NCI-H510A treated with DMSO at 0.1 percent for 48 hours (cell line): ENCODE data around the gene P4HB.

ENCODE experiments used
- DNase-seq: peaks from one replicate; lab custom pipeline; 2025; lab: John Stamatoyannopoulos, UW

The P4HB gene

DNA sequence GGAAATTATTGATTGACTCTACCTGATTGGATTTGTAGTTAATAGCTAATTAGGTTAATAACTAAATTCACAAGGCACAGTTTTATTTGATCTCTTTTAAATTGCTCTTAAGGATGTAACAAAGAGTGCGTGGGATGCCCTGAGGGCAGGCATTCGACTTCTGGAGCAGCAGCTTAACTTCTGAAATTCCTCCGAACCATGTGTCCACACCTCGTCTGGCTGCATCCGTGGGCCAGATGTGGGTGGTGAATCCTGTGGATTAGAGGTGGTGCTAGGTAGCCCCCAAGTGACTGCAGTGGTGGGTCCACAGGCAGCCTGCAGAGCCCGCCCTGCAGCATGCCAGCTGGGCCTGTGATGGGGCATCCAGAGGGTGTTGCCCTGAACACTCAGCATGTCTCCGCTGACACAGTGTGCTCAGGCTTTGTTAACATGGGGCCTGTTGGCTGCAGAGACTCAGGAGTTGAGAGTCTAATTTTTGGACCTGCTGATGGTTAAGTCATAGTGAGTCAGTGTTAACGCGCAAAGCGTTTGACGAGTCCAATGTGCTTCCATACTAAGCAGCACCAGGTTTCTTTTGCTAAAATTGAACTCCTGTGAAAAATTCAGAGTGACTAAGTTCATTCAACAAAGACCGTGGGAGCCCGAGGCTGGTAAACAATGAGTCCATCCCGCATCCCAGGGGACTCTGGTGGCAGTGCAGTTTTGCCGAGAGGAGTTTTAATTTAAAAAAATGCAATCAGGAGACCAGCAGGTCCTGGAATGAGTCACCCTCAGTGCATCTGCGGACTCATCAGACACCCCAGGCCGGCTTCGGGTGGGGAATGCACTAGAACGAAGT lies 37.9 kb upstream of the P4HB start:
- no peak for DNase-seq

DNA sequence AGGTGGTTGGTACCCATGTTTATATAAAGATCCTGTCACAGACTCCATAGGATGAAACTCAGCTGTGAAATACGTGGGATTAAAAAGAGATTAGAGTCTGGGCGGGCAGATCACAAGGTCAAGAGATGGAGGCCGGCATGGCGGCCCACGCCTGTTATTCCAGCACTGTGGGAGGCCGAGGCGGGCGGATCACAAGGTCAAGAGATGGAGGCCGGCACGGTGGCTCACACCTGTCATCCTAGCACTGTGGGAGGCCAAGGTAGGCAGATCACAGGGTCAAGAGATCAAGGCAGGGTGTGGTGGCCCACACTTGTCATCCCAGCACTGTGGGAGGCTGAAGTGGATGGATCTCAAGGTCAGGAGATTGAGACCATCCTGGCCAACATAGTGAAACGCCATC lies 35.1 kb upstream of the P4HB start:
- DNase-seq: no peak

DNA sequence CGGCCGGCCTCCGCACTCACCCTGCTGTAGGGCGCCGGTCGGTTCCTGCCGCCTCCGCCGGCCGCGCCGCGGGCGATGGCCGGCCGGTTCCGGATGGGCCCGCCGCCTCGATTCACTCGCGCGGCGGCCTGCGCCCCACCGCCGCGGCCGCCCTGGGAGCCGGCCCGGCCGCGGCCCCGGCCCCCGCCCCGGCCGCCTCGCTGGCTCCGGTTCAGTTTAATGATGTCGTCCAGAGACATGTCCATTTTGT lies 30.9 kb upstream of the P4HB start:
- no peak for DNase-seq

DNA sequence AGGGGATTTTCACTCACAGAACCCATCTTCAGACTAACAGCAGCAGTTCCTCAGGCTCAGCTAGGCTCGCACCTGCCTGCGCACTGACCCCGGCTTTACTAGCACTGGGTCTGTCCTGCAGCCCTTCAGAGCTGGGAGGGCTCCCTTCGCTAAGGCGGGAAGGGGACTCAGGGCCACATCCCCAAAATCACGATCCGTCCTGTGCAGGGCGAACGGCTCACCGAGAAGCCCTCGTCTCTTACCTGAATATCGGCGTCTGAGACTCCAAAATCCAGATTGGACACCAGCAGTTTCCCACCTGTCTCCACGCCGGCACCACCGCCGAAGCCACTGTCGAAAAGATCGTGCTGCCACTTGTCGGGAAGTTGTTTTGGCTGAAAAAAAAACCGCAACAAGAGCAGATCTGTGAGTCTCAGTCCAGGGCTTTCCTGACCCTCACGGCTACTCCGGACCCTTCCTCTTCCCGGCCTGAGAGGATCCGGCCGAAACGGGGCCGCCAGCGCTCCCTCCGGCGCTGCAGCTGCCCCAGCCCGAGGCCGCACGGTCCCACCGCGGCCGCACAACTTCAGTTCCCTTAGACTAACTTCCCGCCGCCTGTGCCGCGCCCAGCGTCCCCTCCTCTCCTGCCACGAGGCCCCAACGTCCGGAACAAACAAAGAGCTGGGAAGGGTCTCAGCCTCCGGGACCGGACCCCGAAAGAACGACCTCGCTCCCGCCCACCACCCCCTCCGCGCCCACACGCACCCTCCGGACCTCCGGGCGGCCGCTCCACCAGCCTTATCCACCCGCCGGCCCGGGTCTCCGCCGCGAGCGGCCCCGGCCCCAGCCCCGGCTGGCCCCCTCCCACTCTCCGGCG lies 30.3 kb upstream of the P4HB start:
- no peak for DNase-seq

DNA sequence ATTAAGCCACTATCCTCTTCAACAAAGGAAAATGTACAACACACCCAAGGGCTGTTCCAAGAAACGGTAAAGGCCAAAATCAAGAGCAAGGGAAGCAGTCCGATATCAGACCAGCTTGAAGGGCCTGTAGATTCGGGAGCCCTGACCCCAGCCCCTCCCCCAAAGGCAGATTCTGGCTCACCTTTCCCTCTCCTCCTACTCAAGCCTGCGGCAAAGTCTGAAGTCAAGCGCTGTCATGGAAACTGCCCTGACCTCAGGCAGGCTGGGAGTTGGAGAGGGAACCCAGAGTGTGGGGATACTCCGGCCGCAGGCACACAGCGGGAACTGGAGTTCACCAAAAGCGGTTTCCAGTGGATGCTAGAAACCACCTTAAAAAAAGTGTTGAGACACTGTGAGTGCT lies 29.3 kb upstream of the P4HB start:
- no peak for DNase-seq

DNA sequence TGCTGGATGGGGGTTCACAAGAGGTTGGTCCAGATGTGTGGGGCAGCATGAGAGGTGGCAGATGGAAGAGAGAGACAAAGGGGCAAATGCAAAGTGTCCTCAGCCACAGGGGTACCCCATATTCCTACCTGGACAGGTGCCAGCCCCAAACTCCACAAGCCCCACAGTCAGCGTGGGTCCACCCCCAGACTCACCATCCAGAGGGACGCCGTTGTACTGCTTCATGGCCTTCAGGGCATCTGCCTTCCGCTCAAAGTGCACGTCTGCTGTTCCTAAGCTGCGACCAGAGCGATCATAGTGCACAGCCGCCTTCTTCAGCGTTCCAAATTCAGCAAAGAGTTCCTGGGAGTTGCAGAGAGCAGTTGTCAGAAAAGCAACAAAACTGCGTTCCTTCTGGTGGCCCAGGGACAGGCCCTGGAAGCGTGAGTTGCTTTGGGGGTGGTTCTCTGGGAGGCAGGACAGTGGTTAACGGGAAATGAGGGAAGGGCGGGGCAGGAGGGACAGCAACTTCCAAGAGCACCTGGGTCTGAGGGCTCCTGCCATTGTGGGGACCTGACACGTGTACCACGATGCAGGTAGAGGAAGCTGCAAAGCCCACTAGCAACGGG lies 28.8 kb upstream of the P4HB start:
- no peak for DNase-seq

DNA sequence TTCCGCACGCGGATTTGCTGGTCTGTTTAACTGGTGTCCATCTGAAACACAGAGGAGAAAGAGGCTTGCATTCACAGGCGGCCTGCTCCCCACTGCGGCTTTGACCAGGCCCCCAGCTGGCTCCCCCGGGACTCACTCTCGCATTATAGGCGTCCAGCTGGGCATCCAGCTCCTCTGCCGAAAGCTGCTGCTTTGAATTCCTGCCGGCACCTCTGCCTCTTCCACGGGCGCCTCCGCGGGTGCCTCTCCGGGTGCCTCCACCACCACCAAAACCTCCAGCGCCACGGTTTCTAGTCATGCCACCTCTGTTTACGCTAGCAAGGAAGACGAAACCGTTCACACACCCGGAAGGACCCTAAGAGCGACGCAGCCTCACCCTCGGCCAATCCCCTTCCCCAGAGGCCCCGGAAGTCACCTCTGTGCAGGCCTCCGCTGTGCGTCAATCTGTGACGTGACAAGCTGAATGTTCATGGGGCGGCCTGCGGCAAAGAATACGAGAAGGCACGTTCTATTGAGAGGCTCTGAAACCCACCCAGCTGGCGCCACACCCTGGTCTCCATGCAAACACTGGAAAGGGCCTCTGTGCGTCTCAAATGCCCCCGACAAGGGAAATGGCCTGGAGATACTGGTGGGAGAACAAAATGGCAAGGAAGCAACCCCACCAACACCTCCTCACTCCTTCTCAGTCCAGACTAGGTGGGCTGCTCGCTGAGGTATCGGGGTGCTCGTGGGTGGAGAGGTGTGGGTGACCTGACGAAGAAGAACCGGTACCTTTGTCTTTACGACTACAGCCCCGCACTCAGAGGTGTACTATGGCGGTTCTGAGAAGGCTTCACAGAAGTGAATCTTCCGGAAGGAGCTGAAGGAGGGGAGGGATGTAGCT lies 28.0 kb upstream of the P4HB start:
- DNase-seq: no peak

DNA sequence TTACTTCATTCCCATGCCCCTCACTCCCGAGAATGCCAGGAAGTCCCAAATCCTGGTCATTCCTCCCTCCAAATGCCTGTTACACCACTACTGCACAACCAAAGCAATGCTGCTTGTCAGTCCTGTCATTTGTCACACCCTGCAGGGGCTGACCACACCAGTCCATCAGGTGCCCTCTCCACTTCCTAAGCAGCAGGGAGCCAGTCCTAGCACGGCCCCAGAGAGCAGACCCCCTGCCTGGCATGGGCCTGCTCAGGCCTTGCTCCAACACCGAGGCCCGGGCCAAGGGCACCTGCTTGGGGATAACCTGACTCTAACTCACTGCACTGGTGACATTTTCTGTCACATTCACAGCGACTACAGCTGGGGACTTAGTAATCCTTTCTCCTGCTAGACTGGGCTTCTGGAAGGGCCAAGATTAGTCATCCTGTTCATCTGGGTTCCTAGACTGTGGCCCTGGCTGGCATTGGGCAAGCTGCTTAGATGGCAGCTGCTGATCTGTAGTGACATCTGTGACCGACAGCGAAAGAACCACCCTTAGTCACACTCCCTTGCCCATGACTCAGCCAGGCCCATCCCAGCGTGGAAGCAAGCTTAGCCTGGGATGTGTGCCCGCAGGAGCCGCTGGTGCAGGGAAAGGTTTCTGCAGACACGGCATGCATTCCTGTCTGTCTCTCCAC lies 25.7 kb upstream of the P4HB start:
- DNase-seq: no peak

DNA sequence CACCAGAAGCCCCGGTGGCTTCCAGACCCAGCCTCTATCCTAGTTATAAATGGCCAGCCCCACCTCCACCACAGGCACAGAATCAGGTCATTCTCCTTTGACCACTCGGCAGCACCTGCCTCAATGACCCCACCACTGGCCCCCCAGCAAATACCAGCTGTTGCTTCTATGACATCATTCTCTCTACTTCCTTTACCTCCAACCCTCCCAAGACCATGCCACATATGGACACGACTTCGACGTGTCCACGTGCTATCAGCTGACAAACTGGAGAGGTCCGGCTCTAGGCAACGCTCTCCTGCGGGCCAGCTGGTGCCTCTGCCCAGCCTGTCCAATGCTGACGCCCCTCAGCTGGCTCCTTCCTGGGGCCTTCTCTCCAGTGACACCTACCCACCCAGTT lies 25.1 kb upstream of the P4HB start:
- no peak for DNase-seq

DNA sequence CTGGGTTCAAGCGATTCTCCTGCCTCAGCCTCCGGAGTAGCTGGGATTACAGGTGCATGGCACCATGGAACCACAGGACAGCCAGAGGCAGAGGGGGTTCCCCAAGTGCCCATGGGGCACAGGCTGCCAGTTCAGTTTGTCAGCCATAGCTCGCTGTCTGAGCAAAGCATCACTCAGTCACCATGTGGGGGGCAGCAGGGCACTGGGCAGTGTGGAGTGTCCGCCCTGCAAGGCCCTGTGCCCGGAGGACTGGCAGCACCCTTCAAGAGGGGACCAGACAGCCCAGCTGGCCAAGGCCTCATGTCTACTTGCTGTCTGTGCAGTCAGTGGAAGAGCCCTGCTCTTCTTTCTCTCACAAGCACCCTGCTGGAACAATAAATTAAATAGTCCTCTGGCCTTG lies 24.6 kb upstream of the P4HB start:
- DNase-seq: no peak

DNA sequence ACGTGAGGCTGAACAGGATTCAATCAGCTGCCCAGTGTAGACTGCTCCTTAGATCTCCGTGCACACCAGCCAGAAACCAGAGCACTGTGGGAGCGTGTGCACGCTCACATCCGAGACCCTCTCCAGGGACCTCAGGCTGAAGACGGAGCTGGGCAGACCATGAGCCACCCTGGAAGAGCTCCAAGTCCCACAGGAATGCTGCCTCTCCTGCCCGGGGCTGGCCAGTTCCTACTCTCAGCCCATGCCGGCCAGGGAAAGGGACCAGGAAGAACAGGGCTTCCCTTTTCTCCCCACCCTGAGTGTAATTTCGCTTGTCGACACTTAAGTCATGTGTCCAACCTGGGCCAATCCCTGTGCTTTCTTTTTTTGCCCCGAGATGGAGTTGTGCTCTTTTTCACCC lies 24.2 kb upstream of the P4HB start:
- no peak for DNase-seq

DNA sequence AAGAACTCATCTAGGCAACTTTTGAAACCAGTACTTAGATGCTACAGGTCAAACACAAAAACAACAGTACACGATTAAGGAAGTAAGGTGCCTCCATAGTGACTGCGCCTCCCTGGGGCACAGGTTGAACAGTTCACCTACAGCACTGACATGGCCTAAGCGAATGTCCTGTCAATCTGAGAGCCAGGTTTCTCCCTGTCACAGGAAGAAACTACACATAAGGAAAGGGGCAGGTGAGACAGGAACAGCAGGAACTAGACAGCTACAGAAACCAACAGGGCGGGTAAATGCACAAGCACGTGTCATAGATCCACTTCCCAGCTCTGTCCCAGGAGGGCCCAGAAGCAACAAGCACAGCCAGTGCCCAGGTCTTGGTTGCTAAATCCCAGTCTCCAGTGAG lies 18.8 kb upstream of the P4HB start:
- no peak for DNase-seq

DNA sequence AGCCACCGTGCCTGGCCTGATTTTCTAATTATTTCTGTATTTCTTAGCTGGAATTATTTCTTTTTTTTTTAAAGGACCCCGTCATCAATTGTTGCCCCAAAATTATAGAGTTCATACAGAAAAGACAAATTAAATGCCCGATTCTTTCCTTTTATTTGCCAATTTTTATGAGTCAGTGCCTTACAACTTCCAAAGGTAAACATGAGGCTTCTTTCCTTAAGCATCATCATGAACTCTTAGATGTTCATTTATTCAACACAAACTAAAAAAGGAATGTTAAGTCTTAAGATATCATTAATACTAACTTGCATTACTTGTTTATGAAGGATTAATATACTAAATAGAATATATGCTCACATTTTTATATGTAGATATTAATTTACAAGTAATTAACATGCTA lies 18.0 kb upstream of the P4HB start:
- no peak for DNase-seq

DNA sequence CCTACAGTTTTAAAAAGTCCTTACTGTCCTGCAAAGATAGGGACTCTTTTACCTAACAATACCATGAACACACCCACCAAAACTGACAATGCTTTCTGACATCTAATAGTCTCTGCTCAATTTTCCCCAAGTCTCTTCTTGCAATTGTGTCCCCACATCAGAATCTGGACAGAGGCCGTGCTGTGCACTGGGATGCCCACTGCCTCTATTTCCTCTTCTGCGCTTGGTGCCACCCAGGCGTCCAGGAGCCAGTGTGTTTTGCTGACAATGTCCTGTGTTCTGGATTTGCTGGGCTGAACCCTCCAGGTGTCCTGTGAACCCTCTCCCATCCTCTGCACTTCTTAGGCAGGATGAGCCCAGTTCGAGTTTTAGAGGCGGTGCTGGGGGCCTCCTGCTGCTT lies 17.2 kb upstream of the P4HB start:
- no peak for DNase-seq

DNA sequence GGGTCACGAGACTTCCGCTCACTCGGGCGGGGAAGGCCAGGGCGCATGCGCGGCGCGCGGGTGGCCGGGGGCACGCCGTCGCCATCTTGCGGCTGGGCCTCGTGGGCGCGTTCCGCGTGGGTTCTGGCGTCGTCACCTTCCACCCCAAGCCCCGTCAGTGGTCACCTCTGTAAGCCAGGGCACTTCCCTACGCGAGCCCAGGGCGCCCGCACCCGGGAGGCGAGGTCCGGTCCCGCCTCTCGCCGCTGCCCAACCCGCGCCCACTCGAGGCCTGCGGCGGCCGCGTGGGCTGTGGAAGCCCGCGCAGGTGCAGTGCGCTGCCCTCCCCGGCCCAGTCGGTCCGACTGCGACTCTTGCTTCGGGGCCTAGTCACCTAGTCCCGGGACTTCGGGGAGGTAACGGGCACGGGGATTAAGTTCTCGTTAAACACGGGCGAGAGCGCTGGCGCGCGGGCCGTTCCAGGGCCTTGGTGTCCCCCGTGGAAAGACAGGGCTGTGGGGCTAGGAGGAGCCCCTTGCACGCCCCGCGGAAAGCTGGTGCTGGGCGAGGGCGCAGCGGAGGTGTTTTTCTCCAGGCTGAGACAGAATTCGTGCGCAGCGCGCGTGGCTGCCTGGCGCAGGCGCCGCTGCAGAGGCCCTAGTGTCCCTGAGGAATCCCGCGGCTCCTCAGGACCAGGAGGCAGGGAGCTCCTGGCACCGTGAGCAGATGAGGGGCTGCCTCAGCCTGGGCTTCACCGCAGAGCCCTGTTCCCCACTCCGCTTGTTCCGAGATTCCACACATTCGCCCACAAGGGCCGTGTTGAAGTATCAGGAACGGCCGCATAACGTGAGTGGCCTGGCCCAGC lies 11.3 kb upstream of the P4HB start:
- peak; percentile 69 for DNase-seq

DNA sequence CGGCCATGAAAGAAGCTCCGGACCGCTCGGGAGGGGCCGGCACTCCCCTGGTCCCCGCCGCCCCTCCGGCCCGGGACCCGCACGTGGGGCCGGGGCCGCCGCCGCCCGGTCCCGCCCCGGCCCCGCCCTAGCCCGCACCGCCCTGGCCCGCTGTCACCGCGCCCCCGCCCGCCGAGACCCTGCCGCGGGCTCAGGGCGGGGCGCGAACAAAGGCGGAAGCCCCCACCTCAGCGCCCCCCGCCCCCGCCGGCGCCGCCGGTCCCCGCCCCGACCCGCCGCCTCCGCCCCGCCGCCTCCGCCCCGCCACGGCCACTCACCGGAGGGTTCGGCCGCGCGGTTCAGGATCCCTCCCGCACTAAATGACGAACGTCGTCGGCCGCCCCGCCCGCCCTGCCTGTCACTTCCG lies 10.6 kb upstream of the P4HB start, which contains the start of gene ARHGDIA:
Gene ARHGDIA, minus strand, starts transcription at position 357 of the 406 bp plus-strand sequence. CDS start 1,407 bp downstream, outside the sequence.
- no peak for DNase-seq

DNA sequence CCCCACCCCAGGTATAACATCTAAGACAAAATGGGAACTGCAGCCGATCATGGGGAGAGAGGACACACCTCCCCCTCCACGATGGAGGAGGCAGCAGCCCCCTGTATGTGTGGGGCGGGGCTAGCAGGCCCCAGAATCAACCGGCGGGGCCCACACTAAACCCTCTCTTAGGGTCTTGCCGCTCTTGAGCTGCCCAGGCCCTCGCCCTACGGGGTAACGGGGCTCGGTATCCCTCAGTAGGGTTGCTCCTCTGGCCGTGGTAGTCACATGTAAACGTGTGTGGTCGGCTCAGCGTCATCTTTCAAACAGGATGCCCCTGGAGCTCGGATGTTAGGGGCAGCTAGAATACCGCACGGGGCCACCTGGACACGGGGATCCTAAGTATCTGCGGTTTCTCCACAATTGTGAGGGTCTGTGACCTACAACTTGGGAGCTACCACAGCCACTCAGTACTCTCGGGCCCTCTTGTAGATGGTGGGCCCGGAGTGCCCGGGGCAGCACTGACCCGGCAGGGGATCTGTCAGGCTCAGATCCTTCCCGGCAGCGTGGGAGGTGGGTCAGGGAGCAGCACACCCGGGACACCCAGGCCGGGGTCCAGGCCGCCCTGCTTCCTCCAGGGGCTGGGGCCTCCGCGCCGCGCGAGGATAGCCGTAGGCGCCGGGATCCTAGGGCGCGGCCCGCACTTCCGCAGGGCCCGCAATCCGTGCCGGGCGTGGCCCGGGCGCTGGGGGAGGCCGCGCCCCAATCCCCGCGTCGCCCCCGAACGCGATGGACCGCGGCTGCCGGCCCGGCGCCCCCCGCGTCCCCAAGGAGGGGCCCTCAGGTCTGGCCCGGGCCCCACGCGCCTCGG lies 10.0 kb upstream of the P4HB start:
- peak; percentile 23 for DNase-seq

DNA sequence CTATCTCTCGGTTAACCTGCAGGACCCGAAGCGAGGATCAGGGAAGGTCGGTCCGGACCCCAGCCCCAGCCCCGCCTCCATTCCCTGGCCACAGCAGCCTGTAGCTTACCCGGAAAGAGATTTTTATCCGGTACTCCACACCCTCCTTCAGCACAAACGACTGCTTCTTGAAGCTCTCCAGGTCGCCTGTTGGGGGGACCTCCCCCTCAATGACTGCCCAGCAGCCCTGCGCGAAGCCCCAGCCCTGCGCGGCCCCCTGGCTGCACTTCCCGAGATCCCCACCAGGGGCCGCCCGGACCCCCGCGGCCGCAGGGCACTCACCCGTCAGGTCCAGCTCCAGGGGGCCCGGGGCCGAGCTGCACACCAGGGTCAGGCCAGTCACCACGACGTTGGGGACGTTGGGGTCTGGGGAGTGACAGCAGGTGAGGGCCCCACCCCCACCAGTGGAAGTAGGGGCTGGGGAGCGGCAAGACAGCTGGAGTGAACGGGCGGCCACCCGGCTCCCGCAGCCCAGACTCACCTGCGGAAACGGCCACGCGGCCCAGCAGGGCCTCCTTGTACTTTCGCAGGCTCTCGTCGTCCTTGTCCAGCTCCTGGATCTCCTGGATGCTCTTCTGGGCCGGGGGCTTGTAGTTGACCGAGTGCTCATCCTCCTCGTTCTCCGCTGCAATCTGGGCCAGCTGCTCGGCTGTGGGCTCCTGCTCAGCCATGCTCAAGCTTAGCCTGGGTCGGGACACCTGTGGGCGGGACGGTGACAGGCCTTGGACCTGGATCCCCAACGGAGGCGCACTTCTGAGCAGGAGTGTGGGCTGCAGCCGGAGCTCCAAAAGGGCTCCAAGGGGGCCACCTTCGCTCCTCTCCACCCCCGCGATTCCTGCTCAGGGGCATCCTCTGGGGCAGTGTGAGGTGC lies 9.1 kb upstream of the P4HB start:
- no peak for DNase-seq
